HG03354 (cell line): ENCODE results near the gene SLC11A1.
A peak's percentile ranks its signal among the peaks of the same experiment; 100 is the strongest.

Experiments used
- ATAC-seq: cut with Tn5 transposase; IDR thresholded peaks from one replicate; pipeline ENCODE4 v1.9.1; 2021; ENCODE audit warnings: mild to moderate bottlenecking; ENCODE audit not compliant: unreplicated experiment, poor library complexity, severe bottlenecking

The SLC11A1 gene

DNA sequence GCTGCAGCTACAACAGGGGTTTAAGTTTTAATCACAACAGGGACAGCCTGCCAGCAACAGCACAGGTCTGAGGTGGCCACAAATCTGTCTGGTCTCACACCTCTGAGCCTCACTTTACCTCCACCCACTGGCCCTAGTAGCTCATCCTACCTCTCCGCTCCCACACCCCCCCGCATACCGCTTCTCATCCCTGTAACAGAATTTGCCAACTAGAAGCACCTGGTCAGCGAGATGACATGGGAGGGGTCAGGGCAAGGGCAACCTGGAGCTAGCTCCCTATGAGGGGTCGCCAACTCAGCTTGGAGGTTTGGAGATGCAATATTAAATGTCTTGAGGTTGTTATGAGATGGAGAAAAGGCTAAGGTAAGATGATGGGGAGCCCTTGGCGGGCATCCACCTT lies 17.9 kb upstream of the SLC11A1 start:
- ATAC-seq: no peak

DNA sequence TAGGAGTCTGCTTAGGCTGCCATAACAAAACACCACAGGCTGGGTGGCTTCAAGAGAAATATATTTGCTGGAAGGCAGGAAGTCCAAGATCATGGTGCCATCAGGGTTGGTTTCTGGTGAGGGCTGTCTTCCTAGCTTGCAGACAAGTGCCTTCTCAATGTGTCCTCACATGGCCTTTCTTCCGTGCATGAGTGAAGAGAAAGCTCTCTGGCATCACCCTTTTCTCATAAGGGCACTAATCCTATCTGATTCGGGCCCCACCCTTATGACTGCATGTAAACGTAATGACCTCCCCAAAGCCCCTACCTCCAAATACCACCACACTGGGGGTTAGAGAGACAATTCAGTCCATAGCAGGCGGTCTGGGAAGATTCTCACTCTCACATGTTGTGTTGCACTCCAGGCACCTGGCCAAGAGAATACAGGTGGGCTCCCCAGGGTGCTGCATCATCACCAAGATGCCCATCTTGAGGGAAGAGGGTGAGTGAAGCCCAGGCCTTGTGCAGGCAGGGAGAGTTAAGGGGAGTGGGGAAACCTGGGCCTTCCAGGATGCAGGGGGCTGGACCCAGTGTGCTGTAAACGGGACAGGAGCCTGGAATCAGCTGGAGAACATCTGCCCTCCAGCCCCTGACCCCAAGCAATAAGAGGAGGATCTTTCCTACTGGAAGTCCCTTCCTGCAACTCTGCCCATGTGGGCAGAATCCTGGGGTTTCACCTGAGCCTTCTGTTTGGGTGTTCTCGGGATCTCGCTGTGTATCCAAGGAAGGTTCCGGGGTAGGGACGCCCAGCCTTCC lies 15.3 kb upstream of the SLC11A1 start:
- no peak for ATAC-seq

DNA sequence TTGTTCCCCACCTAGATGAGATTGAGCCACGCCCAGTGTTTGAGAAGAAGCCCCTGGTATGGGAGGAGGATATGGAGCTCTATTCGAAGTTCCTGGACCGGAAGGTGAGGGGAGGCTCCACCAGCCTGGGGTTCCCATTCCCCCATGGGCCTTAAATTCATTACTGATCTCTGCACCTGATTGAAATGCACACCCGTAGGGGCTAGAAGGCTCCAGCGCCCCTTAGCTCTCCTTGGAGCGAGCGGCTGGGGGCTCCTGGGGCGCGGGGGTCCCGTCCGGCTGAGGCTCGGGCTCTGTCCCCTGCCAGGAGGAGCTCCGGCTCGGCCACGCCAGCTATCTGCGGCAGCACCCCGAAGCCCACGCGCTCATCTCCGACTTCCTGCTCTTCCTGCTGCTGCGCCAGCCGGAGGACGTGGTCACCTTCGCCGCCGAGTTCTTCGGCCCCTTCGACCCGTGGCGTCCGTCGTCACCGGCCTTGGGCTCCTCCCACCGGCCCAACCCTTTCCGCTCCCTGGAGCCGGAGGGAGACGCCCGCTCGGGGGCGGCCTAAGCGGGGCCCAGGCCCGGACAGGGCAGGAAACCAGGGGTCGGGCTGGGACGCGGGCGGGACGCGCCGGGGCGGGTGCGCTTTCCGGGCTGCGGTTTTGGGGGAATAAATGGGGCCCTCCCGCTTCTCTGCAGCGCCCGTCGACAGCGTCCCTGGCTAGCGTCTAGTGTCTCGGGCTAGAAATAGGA lies 14.5 kb upstream of the SLC11A1 start:
- ATAC-seq: peak; percentile 94

DNA sequence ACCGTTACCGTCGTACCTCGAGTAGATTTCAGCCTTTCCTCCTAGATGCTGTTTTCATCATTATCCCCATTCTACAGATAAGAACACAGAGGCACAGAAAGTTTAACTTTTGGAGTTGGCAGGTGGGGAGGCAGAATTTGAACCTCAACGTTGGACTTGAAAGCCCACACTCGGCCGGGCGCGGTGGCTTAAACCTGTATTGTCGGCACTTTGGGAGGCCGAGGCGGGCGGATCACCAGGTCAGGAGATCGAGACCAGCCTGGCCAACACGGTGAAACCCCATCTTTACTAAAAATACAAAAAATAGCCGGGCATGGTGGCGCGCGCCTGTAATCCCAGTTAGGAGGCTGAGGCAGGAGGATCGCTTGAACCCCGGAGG lies 13.9 kb upstream of the SLC11A1 start:
- no peak for ATAC-seq

DNA sequence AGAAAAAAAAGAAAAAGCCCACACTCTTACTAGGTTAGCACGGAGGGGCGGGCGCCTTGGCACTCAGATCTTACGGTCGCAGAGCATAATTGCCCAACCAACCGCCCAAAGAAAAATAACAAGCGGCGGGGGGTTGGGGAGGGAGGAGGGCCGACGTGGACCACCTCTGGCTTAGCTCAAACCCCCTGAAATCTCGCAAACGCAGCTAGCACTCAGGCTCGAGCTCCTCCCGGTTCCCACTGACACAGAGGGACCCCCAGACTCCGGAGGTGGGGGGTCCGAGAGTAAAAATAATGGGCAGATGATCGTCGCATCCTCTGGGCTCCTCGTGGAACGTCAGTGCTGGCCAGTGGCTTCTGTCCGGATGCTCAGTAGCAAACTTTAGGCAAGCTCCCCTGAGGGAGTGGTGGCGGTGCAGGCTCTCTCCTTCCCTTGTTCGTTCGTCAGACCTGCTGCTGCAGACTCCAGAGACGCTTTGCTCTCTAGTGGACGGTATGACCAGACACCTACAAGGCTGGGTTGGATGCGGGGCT lies 13.4 kb upstream of the SLC11A1 start:
- ATAC-seq: no peak

DNA sequence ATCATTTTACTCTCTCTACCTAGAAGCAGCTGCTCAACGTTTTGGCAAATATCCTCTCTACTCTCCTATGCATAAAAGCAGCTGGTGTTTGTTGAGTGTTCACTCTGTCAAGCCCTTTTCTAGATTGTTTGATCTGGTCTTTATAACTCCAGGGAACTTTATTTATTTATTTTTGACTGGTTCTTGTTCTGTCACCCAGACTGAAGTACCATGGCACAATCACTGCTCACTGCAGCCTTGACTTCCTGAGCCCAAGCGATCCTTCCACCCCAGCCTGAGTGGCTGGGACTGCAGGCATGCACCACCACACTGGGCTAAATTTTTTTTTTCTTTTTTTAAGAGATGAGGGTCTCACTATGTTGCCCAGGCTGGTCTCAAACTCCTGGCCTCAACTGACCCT lies 12.7 kb upstream of the SLC11A1 start:
- ATAC-seq: no peak

DNA sequence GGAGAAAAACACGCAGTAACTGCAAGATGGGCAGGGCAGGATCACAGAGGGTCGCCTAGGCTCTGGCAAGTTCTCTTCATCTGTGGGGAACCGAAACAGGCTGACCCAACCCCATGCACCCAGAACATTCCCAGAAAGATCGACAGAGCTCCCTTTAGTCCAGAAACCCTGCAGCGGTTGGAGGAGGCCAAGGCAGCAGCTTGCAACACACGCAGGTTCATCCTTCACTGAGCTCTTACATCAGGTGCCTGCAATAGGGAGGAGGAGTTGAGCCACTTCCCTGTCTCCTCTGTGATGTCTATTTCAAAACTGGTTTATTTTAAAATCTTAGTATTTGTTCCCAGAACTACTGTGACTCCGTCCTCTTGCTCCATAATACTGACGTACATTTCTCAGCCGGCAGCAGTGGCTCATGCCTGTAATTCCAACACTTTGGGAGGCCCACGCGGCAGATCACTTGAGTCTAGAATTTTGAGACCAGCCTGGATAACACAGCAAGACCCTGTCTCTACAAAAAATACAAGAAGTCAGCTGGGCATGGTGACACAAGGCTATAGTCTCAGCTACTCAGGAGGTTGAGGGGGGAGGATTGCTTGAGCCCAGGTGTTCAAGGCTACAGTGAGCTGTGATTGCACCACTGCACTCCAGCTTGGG lies 11.5 kb upstream of the SLC11A1 start:
- no peak for ATAC-seq

DNA sequence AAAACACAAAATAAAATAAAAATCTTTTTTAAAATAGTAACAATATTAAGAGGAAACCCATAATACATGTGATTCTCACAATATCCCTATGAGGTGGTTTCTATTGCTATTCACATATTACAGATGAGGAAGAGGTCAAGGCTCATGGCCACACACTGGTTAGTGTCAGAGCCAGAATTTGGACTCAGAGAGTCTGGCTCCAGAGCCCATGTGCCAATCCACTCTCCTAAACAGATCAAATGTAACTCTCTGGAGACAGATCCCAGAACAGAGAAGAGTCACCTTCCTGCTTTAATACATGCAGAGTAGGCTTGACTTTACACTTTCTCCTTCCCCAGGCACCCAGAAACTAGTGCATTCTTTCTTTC lies 10.1 kb upstream of the SLC11A1 start:
- ATAC-seq: no peak

DNA sequence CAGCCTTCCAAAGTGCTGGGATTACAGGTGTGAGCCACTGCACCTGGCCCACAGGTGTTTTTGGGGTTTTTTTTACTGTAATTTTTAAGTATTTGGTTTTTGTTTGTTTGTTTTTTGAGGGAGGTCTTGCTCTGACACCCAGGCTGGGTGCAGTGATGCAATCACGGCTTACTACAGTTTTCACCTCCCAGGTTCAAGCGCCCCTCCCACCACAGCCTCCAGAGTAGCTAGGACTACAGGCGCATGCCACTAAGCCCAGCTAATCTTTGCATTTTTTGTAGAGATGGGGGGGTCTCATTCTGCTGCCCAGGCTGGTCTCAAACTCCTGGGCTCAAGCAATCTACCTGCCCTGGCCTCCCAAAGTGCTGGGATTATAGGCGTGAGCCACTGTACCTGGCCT lies 7.3 kb upstream of the SLC11A1 start:
- ATAC-seq: no peak

DNA sequence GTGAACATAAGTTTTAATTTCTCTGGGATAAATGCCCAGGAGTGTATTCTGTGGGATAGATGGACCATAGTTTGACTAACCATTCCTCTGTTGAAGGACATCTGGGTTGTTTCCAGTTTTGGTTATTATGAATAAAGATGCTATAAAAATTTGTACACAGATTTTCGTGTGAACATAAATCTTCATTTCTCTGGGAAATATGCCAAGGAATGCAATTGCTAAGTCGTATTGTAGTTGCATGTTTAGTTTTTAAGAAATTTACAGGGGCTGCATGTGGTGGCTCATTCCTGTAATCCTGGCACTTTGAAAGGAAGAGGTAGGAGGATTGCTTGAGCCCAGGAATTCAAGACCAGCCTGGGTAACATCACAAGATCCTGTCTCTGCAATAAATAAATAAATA lies 6.9 kb upstream of the SLC11A1 start:
- no peak for ATAC-seq

DNA sequence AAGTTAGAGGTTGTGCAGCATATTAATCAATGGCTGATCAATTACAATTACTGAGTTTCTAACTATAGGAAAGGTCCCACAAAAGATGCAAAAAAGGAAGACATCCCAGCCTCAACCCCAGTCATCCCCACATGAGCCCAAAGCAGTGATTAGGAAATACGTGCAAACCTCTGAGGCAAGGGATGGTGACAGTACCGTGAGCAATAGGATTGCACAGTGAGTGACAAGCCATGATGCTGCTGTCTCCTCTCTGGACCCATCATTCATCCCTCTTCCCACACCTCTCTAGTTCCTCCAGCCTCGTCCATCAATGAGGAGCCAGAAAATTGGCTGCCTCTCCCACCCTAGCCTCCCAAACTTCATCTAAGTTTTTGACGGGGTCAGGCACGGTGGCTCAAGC lies 4.0 kb upstream of the SLC11A1 start:
- no peak for ATAC-seq

DNA sequence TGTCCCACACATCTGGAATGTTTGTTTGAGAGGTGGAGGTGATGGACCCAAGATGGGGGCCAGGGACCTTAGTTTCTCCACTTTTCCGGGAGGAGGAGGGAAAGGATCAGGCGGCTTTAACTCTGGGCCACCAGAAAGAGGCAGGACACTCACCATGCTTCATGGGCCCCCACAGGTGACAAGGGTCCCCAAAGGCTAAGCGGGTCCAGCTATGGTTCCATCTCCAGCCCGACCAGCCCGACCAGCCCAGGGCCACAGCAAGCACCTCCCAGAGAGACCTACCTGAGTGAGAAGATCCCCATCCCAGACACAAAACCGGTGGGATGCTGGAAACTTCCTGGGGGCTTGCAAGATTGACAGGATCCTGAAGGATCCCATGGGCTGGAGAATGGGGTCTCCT lies 712 bp downstream of the SLC11A1 start:
- no peak for ATAC-seq

DNA sequence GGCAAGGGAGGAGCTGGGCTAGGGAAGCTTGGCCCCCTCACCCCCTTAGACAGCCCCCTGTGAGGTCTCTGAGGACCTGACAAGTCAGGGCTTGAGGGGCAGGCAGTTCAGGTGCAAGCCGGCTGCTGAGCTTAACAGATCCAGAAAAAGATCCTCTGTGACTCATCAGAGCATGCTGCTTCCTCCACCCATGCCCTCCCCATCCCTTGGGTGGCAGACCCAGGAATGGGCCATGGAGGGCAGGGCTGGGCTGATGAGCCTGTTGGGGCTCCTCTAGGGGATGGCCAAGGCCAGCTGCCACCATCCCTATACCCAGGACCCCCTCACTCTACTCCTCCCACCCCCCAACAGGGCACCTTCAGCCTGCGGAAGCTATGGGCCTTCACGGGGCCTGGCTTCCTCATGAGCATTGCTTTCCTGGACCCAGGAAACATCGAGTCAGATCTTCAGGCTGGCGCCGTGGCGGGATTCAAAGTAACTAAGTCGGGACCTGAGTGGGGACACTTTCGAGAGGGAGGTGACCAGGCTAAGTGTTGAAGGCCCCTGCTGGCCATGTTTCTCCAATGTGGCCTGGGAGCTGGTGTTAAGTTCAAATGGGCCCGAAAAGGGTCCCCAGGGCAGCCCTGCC lies 1.9 kb downstream of the SLC11A1 start:
- ATAC-seq: no peak

DNA sequence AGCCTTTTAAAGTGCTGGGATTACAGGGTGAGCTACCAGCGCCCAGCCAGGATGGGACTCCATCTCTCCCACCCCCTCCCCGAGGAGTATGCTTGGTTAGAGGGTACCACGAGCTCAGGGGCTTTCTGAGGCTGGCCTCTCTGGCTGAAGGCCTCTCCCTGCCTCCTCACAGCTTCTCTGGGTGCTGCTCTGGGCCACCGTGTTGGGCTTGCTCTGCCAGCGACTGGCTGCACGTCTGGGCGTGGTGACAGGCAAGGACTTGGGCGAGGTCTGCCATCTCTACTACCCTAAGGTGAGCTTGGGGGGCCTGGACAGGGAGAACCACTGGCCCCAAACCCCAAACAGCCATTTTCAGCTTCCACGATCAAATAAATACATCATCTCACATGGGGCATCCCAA lies 2.9 kb downstream of the SLC11A1 start:
- ATAC-seq: no peak

DNA sequence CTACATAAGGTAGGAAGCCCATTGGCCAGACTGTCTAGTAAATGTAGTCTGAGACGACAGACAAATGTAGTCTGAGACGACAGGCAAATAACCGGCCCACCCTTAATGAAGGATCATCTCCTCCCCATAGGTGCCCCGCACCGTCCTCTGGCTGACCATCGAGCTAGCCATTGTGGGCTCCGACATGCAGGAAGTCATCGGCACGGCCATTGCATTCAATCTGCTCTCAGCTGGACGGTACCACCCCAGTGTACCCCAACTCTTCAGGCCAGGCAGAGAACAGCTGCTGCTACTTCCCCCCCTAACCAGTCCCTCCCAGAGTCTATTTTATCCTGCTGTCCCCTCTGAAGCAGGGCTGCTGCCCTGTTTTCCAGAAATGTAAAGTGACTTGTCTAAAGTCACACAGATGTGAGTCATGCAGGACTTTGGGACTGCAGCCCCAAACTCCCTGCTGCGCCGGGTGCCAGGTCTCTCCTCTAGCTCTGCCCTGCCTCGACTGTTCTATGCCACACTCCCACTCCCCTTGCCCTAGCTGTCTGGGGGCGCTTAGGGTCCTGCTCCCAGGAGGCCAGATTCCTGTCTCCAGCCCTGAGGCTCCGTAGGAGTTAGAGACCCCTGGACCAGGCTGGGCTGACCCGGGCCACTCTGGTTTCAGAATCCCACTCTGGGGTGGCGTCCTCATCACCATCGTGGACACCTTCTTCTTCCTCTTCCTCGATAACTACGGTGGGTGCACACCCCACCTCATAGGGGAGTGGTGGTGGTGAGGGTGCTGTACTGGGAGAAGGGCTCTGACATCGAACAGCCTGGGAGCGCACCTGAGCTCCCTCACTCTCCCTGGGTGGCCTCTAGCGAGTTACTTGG lies 4.7 kb downstream of the SLC11A1 start:
- no peak for ATAC-seq

DNA sequence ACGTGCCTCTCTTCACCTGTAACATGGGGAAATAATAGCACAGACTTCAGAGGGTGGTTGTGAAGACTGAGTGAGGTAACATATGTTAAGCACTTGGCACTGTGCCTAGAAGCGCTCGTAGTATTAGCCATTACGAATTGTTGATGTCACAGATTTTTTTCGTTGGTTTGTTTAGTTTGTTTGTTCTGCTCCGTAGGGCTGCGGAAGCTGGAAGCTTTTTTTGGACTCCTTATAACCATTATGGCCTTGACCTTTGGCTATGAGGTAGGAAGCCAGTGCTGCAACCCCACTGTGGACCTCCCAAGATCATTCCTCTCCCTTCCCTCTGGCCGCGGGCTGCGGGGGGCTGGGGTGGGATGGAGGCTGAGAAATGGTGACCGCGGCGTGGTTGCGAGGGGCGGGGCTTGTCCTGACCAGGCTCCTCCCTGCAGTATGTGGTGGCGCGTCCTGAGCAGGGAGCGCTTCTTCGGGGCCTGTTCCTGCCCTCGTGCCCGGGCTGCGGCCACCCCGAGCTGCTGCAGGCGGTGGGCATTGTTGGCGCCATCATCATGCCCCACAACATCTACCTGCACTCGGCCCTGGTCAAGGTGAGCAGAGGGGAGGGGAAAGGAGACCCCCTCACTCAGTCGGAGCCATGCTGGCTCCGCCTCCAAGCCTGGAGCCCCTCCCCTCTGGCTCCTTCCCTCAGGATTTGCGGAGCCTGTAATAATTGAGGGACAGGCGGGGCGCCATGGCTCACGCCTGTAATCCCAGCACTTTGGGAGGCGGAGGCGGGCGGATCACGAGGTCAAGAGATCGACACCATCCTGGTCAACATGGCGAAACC lies 5.5 kb downstream of the SLC11A1 start:
- ATAC-seq: no peak

DNA sequence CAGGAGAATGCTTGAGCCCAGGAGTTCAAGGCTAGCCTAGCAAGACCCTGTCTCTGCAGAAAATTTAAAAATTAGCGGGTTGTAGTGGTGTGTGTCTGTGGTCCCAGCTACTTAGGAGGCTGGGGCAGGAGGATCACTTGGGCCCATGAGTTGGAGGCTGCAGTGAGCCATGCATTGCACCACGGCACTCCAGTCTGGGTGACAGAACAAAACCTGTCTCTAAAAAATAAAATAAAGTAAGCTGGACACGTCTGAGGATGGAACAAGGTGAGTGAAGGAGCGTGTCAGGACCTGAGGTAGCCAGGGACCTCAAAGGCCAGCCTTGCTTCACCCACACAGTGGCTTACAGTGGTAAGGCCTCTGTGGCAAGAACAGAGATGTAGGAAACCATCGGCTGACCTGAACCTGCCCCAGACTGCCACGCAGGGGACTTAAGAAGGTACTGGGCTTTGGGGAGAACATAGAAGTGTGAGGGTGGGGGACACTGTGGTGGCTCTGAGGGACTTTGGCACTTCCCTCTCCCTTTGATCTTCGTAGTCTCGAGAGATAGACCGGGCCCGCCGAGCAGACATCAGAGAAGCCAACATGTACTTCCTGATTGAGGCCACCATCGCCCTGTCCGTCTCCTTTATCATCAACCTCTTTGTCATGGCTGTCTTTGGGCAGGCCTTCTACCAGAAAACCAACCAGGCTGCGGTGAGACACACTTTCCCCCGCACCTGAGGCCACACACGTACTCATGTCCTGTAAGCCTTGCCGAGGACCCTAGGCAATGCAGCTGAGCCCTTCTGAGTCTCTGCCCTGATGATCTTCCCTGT lies 7.5 kb downstream of the SLC11A1 start:
- no peak for ATAC-seq

DNA sequence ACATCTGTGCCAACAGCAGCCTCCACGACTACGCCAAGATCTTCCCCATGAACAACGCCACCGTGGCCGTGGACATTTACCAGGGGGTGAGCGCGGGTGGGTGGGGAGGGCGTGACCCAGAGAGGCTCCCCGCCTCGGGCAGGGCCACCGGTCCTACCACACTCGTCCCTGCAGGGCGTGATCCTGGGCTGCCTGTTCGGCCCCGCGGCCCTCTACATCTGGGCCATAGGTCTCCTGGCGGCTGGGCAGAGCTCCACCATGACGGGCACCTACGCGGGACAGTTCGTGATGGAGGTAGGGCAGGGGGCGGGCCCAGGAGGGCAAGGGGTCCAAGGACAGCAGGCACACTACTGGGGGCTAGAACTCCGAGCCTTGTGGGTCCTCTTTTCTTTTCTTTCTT lies 9.1 kb downstream of the SLC11A1 start:
- ATAC-seq: no peak
